Measurements from ENCODE around the gene MEX3C.

DNA sequence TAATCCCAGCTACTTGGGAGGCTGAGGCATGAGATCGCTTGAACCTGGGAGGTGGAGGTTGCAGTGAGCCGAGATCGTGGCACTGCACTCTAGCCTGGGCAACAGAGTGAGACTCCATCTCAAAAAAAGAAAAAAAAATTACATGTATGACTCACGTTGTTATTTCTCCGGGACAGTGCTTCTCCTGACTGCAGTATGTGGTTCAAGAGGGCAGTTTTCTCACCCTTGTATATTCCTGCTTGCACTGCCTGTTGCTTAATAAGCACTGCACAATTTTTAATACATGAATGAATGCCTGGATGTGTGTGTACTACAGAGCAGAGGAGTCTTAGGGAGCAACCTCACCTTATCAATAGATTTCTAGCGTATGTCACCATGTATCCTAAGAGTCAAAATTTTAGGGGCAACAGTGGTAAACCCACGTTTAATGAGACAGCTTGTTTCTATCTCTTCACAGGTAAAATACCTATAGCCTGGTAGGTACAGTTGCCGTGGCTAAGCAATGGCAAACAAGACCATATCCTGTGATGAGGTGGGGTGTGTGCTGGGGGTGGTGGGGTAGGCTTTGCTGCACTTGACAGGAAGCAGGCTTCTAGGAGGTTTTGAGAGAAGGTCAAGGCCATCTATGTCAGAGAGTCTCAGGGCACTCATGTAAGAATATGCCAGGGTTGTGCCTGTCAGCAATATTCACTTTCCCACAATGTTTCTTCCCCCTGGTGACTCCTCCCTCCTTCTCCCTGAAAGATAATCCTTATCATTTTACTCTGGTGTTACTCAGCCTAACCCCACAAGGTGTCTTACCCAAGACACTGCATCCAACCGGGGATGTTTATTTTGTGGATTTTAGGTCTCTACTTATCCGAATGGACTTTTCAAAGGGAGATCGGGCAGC, 36.9 kb upstream of the MEX3C start:
- TF ChIP-seq POLR2A (IDR thresholded peaks at IDR 0.05) = no peak
- TF ChIP-seq, protein P1, sequence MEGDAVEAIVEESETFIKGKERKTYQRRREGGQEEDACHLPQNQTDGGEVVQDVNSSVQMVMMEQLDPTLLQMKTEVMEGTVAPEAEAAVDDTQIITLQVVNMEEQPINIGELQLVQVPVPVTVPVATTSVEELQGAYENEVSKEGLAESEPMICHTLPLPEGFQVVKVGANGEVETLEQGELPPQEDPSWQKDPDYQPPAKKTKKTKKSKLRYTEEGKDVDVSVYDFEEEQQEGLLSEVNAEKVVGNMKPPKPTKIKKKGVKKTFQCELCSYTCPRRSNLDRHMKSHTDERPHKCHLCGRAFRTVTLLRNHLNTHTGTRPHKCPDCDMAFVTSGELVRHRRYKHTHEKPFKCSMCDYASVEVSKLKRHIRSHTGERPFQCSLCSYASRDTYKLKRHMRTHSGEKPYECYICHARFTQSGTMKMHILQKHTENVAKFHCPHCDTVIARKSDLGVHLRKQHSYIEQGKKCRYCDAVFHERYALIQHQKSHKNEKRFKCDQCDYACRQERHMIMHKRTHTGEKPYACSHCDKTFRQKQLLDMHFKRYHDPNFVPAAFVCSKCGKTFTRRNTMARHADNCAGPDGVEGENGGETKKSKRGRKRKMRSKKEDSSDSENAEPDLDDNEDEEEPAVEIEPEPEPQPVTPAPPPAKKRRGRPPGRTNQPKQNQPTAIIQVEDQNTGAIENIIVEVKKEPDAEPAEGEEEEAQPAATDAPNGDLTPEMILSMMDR (IDR thresholded peaks at IDR 0.05) = no peak

All from adrenal gland (tissue), 5 donors.